ENCODE data around the gene WNT9A.

DNA sequence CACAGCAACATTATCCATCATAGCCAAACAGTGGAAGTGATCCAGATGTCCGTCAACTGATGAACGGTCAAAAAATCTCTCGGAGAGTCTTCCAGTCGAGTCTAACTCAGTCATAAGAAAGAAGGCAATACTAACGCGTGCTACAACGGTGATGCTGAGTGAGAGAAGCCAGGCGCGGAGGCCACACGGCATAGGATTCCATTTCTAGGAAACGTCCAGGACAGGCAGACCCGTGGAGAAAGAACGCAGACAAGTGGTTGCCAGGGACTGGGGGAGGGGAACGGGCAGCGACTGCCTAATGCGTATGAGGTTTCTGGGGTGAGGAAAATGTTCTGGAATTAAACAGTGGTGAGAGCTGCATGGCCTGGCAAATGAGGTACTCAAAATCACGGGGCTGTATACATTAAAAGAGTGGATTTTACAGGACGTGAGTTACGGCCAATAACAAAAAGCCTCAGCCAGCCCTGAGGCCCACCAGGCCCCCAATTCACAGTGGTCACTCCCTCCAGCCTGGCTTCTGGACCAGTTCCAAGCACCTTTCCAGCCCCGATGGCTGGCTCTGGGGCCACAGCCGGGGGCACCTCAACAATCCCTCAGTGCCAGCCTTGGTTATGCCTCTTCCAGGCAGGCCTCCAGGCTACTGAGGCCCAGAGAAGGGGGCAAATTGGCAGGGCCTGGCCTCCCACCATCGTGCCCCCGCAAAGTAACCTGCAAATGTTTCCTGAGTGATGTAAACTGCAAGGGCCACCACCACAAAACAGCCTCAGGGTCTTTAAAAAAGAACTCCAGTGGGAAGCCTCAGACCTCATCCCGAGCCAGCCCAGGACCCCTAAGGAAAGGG is 3.4 kb downstream of the WNT9A start:
- TF ChIP-seq, protein P1, sequence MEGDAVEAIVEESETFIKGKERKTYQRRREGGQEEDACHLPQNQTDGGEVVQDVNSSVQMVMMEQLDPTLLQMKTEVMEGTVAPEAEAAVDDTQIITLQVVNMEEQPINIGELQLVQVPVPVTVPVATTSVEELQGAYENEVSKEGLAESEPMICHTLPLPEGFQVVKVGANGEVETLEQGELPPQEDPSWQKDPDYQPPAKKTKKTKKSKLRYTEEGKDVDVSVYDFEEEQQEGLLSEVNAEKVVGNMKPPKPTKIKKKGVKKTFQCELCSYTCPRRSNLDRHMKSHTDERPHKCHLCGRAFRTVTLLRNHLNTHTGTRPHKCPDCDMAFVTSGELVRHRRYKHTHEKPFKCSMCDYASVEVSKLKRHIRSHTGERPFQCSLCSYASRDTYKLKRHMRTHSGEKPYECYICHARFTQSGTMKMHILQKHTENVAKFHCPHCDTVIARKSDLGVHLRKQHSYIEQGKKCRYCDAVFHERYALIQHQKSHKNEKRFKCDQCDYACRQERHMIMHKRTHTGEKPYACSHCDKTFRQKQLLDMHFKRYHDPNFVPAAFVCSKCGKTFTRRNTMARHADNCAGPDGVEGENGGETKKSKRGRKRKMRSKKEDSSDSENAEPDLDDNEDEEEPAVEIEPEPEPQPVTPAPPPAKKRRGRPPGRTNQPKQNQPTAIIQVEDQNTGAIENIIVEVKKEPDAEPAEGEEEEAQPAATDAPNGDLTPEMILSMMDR (IDR thresholded peaks at IDR 0.05; ENCODE audit: low read depth, low read length, poor library complexity, severe bottlenecking): no peak
- no peak for TF ChIP-seq EZH2phosphoT487 (IDR thresholded peaks at IDR 0.05; ENCODE audit: borderline replicate concordance, low read length)
